GM19023 (cell line): ENCODE data around the gene MYO3B.
"Not testable (repeated sequence)": the region's sequence is repeated elsewhere in the genome, so short reads cannot be mapped to it uniquely, and the experiment has no call there.

Experiments used
- ATAC-seq: cut with Tn5 transposase; IDR thresholded peaks from one replicate; pipeline ENCODE4 v1.9.1; 2021; ENCODE audit warnings: mild to moderate bottlenecking, moderate library complexity; ENCODE audit not compliant: unreplicated experiment

The MYO3B gene

GRCh38 chr2:170462433-170463205, 284.7 kb downstream of the MYO3B start:
- no peak for ATAC-seq

DNA sequence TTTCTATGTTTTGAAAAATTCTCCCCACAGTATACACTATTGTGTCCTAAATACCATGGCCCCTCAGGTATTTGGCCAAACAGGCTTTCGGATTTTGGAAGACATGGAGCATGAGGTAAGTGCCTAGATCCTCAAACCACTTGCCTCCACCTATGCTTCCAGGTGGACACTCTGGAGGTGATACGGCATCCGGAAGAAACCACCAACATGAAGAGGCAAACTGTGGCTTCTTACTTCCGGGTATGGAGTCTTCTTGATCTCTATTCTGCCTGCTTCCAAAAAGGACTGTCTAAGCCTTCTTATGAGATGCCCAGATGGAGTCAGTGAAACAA, 285.2 kb downstream of the MYO3B start:
- ATAC-seq: no peak

GRCh38 chr2:170464268-170464667, 286.3 kb downstream of the MYO3B start:
- ATAC-seq: no peak

GRCh38 chr2:170465241-170465640, 287.3 kb downstream of the MYO3B start:
- no peak for ATAC-seq

- no peak for ATAC-seq
Observed at GRCh38 chr2:170466632-170467031, 288.7 kb downstream of the MYO3B start.

GRCh38 chr2:170467568-170468422, 289.8 kb downstream of the MYO3B start:
- ATAC-seq: no peak

- no peak for ATAC-seq
Observed at GRCh38 chr2:170468557-170468956, 290.6 kb downstream of the MYO3B start.

- not testable (repeated sequence) for ATAC-seq
Observed at GRCh38 chr2:170472498-170472897, 294.6 kb downstream of the MYO3B start.

- ATAC-seq: no peak
Observed at GRCh38 chr2:170475878-170476277, 297.9 kb downstream of the MYO3B start.

DNA sequence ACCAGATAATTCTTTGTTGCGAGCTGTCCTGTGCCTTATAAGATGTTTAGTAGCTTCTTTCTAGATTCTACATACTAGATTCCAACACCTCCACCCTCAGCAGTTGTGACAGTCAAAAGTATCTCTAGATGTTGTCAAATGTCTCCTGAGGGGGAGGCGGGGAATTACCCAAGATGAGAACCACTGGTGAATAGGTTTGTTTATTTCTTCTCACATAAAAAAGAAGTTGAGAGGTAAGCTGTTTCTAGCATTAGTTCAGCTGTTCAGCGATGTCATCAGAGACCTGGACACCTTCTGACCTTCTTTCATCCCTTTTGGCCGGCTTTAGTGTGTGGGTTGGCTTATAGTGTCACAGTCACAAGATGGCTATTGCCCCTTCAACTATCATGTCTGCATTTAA, 299.7 kb downstream of the MYO3B start:
- no peak for ATAC-seq

DNA sequence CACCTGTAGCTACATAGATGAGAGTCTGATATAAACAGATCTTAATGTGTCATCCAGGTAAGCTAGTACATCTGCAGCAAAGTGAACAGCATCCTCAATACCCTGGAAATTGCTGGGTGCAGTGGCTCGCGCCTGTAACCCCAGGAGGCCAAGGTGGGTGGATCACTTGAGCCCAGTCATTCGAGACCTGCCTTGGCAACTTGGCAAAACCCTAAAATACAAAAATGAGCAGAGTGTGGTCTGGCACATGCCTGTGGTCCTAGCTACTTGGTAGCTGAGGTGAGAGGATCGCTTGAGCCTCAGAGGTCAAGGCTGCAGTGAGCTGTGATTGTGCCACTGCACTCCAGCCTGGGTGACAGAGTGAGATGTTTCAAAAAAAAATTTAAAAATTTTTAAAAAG, 303.3 kb downstream of the MYO3B start:
- no peak for ATAC-seq

GRCh38 chr2:170484552-170484951, 306.6 kb downstream of the MYO3B start:
- ATAC-seq: no peak

DNA sequence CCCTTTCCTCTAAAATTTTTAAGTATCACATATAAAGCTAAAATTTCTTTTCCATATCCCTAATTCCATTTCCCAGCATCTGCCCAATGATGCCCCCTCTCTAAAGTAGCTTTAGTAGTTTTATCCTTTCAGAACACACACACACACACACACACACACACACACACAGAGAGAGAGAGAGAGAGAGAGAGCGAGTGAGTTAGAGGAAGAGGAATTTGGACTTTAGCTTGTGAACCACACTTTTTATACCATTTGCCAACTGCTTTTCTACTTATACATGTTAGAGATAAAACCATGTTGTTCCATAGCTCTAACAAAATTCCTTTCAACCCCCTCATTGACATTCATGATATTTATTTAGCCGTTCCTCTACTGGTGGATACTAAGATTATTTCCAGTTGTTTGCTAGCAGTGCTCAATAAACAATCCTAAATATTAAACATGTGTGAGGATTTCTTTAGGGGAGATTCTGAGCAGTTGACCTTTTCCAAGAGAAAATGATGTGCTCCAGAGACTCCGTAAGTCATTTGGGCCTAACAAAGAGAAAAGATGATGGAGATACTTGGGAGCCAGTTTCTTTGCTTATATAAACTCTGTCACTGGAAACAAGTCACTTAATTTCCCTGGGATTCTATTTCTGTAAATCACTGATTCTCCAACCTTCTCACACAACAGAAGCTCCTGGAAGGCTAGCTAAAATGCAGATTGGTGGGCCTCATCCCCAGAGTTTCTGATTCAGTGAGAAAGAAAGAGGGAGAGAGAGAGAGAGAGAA, 307.5 kb downstream of the MYO3B start:
- no peak for ATAC-seq

- ATAC-seq: no peak
Observed at GRCh38 chr2:170486730-170487129, 308.8 kb downstream of the MYO3B start.

DNA sequence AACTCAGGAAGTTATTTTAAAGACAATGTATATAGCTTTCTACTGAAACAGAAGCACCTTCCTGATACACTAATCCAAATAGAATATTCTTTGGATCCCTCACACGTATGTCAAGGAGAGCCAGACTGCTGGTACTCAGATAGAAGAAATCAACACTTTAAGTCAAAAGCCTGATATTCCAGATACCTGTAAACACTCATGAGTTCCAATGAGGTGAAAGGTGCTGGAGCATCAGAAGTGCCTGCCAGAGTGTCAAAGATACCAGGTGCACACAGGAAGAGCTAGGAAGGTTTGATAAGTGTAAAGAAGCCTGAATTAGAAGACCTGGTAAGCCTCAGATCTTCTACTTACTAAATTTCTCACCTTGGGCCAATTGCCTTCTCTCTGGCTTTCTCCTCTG, 310.9 kb downstream of the MYO3B start:
- ATAC-seq: no peak

GRCh38 chr2:170492010-170492409, 314.1 kb downstream of the MYO3B start:
- ATAC-seq: no peak

DNA sequence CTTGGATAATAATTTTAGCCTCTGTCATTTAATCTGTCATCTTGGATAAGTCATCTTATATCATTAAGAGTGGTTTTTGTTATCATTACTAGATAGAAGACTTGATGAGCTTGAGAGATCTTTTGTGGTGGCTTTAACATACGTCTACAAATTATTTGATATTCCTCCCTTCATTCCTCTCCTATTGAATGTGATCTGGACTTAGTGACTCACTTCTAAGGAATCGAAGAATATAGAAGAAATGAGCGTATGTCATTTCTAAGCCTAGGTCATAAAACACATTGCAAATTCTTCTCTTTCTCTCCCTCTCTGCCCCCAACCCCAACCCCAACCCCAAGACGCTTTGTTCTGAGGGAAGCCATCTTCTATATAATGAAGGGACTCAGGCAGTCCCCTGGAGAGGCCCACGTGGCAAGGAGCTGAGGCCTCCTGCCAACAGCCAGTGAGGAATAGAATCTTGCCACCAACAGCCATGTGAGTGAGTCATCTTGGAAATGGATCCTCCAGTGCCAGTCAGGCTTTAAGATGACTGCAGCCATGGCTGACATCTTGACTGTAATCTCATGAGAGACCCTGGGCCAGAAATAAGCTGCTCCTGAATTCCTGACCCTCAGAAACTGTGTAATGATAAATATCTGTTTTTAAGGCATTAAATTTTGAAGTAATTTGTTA, 315.6 kb downstream of the MYO3B start:
- no peak for ATAC-seq

DNA sequence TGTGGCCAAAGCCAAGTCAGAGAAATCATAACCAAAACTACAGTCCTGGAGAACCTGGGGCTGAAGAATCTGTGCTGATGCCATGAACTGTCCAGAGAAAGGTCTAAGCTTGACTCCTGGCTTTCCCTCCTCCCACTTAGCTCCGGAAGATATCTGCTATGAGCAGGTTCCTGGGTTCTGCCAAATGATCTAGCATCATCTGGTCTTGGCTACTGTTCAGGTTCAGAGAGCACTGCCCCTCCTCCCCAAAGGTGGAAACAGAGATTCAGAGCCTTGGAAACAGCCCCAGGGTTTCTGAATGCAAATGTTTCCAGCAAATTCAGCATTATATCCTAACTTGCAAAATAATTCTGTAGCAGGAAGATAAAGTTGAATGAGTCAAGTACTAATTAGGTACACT, 317.9 kb downstream of the MYO3B start:
- ATAC-seq: no peak

DNA sequence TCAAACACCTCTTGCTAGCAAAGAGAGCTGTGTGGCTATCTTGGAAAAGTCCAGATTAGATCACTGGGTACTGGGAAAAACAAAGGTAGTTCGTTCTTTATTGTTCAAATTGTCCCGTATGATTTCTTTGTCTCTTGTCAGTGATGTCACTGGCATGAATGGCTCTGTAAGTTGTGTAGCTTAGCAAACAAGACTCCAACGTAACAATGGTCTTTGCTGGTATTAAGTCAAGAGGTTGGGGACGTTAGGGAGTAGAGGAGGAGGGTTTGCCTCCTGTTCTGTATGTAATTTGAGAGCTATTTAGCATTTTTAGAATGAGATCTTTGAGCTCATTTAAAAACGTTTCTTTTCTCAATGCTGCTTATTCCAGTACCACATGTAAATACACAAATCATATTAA, 320.7 kb downstream of the MYO3B start:
- no peak for ATAC-seq

GRCh38 chr2:170500104-170500503, 322.2 kb downstream of the MYO3B start:
- no peak for ATAC-seq

DNA sequence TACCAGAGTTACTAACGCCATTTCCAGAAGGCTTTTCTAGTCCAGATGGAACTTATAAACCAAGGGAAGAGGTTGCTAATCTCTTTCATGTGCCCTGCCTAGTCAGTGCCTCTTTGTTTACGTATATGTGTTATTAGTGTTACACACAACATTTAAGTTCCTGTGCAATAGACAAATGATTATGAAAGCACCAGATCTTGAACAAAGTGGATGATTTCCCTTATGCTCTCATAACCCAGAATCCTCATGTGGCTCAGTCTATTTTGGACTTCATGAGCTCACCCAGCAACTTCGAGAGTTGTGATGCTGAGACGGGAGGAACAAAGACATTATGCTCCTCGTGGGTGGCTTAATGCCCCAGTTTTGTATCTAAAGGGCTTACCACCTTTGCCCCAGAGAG, 322.8 kb downstream of the MYO3B start:
- no peak for ATAC-seq
